Loucy (cell line): Measurements from ENCODE around the gene C1QTNF4.
A peak's percentile ranks its signal among the peaks of the same experiment; 100 is the strongest.

Experiments used
- H2AFZ ChIP-seq: fragments of 200-600 bp; sonication (generic); 2 replicates; pipeline ENCODE4 v1.6.0; 2016; ENCODE audit warnings: antibody characterized with exemption, mild to moderate bottlenecking, low read length, moderate library complexity
- H3F3A ChIP-seq: fragments of 200-600 bp; 2 replicates; pipeline ENCODE4 v1.6.0; 2016; ENCODE audit warnings: antibody characterized with exemption, low read depth, mild to moderate bottlenecking
- H3K27me3 ChIP-seq: fragments of 200-600 bp; sonication (generic); 2 replicates; pipeline ENCODE4 v1.6.1; 2014; ENCODE audit warnings: low read length, mild to moderate bottlenecking; ENCODE audit not compliant: insufficient read depth, poor library complexity, severe bottlenecking
- H3K36me3 ChIP-seq: fragments of 200-600 bp; sonication (generic); 2 replicates; pipeline ENCODE4 v1.6.1; 2016; ENCODE audit warnings: low read length; ENCODE audit not compliant: insufficient read depth
- H3K4me1 ChIP-seq: fragments of 200-600 bp; sonication (generic); 2 replicates; pipeline ENCODE4 v1.5.1; 2014; ENCODE audit warnings: low read length, mild to moderate bottlenecking; ENCODE audit not compliant: insufficient read depth, poor library complexity, severe bottlenecking
- H3K4me2 ChIP-seq: fragments of 200-600 bp; sonication (generic); 2 replicates; pipeline ENCODE4 v1.6.0; 2014; ENCODE audit warnings: antibody characterized with exemption, low read length, low read depth, mild to moderate bottlenecking; ENCODE audit not compliant: poor library complexity, severe bottlenecking
- H3K4me3 ChIP-seq: fragments of 200-600 bp; sonication (generic); 2 replicates; pipeline ENCODE4 v1.5.1; 2014; ENCODE audit warnings: low read length, mild to moderate bottlenecking, mixed read lengths; ENCODE audit not compliant: poor library complexity, severe bottlenecking
- H3K79me2 ChIP-seq: fragments of 200-600 bp; sonication (generic); 2 replicates; pipeline ENCODE4 v1.6.1; 2014; ENCODE audit warnings: low read length; ENCODE audit not compliant: insufficient read depth
- H3K9ac ChIP-seq: fragments of 200-600 bp; sonication (generic); 2 replicates; pipeline ENCODE4 v1.6.0; 2014; ENCODE audit warnings: mild to moderate bottlenecking, low read depth, low read length, moderate library complexity; ENCODE audit not compliant: poor library complexity, severe bottlenecking
- H3K9me2 ChIP-seq: fragments of 200-600 bp; sonication (generic); replicated peaks from 2 replicates; pipeline ENCODE4 v1.6.1; 2016; ENCODE audit warnings: low read depth, low read length, mixed read lengths
- H3K9me3 ChIP-seq: fragments of 200-600 bp; sonication (generic); 2 replicates; pipeline ENCODE4 v1.6.1; 2014; ENCODE audit warnings: mild to moderate bottlenecking, antibody characterized with exemption, low read length, low read depth; ENCODE audit not compliant: insufficient read depth
- H4K20me1 ChIP-seq: fragments of 200-600 bp; sonication (generic); 2 replicates; pipeline ENCODE4 v1.6.0; 2014; ENCODE audit warnings: antibody characterized with exemption, low read length, mild to moderate bottlenecking; ENCODE audit not compliant: insufficient read depth, poor library complexity, severe bottlenecking
- EZH2phosphoT487 ChIP-seq: fragments of 200-600 bp; IDR thresholded peaks from 2 replicates; pipeline ENCODE4 v1.6.1; 2018; ENCODE audit warnings: antibody characterized with exemption, mild to moderate bottlenecking, moderate library complexity, borderline replicate concordance
- TF ChIP-seq, protein P1 (sequence below): fragments of 200-600 bp; sonication (generic); conservative IDR thresholded peaks from 2 replicates; pipeline ENCODE4 v1.5.1; 2014; ENCODE audit warnings: mild to moderate bottlenecking, antibody characterized with exemption, low read length

The C1QTNF4 gene

DNA sequence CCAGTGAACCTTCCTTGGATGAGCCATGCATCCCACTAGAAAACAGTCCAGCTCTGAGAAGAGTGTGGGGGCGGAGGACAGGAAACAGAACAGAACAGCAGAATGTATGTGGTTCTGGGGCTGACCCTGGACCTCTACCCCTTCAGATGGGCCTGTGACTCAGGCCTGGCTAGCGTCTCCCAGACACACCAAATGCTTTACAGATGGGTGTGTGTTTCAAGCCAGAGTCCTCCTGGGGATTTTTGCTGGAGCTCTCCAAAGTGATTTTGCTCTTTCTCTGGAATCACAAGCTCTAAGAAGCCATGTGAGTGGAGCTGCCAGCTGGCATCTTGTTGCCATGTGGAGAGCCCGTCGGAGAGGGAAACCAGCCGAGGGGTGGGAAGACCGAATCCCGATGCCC is 13.2 kb upstream of the C1QTNF4 start:
- Histone ChIP-seq H3K4me1 (peaks cover 27% of the 10 kb centered on the region), H3K9ac (peak overlapping the region; percentile 54), H2AFZ (no peak overlapping the region), H3K9me2 (no peaks in the 10 kb centered on the region), H3K27me3 (no peaks in the 10 kb centered on the region), H4K20me1 (no peaks in the 10 kb centered on the region), H3K4me2 (peak overlapping the region; percentile 46), H3K9me3 (no peaks in the 10 kb centered on the region), H3K79me2 (no peaks in the 10 kb centered on the region), H3F3A (no peaks in the 10 kb centered on the region), H3K4me3 (peak overlapping the region; percentile 43), H3K36me3 (peaks cover 2% of the 10 kb centered on the region; the same call in 1 of the 2 replicates)
- TF ChIP-seq, protein P1, sequence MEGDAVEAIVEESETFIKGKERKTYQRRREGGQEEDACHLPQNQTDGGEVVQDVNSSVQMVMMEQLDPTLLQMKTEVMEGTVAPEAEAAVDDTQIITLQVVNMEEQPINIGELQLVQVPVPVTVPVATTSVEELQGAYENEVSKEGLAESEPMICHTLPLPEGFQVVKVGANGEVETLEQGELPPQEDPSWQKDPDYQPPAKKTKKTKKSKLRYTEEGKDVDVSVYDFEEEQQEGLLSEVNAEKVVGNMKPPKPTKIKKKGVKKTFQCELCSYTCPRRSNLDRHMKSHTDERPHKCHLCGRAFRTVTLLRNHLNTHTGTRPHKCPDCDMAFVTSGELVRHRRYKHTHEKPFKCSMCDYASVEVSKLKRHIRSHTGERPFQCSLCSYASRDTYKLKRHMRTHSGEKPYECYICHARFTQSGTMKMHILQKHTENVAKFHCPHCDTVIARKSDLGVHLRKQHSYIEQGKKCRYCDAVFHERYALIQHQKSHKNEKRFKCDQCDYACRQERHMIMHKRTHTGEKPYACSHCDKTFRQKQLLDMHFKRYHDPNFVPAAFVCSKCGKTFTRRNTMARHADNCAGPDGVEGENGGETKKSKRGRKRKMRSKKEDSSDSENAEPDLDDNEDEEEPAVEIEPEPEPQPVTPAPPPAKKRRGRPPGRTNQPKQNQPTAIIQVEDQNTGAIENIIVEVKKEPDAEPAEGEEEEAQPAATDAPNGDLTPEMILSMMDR, result no peak
- TF ChIP-seq EZH2phosphoT487, result no peak

DNA sequence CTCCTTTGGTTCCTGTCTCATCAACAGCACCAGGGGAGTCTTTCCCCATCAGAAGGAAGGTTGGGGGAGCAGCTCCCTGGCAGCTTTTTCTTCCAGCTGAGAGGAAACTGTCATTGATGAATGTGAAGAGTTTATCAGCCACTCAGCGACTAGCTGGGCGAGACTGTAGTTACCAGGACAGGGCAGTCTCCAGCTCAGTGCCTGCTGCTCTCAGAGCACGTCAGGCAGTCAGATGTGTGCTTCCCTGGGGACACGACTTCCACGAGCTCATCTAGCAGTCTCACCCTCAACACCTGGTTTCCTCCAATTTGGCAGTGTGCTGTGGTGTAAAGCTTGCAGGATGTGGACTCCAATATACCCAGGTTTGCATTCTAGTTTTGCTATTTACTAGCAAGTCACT is 12.5 kb upstream of the C1QTNF4 start:
- no peak overlapping the region for H2AFZ ChIP-seq
- peak overlapping the region; percentile 46 for H3K4me2 ChIP-seq
- no peaks in the 10 kb centered on the region for H3K27me3 ChIP-seq
- no peaks in the 10 kb centered on the region for H3K9me3 ChIP-seq
- H3K9me2 ChIP-seq, result no peaks in the 10 kb centered on the region
- H3K4me3 ChIP-seq, result peak overlapping the region; percentile 43
- H3K36me3 ChIP-seq, result peaks cover 2% of the 10 kb centered on the region; the same call in 1 of the 2 replicates
- H3K79me2 ChIP-seq, result no peaks in the 10 kb centered on the region
- no peak for TF ChIP-seq EZH2phosphoT487
- TF ChIP-seq, protein P1, result no peak
- no peaks in the 10 kb centered on the region for H3F3A ChIP-seq
- H4K20me1 ChIP-seq, result no peaks in the 10 kb centered on the region
- H3K9ac ChIP-seq, result peak overlapping the region; percentile 54
- peaks cover 27% of the 10 kb centered on the region for H3K4me1 ChIP-seq

- H3K4me2 ChIP-seq, result no peak overlapping the region
- H4K20me1 ChIP-seq, result no peaks in the 10 kb centered on the region
- no peak for TF ChIP-seq EZH2phosphoT487
- TF ChIP-seq, protein P1, result no peak
- no peak overlapping the region for H3K4me3 ChIP-seq
- no peak overlapping the region for H2AFZ ChIP-seq
- no peaks in the 10 kb centered on the region for H3K27me3 ChIP-seq
- H3K4me1 ChIP-seq, result peaks cover 25% of the 10 kb centered on the region
- H3K79me2 ChIP-seq, result no peaks in the 10 kb centered on the region
- no peaks in the 10 kb centered on the region for H3K9me2 ChIP-seq
- no peaks in the 10 kb centered on the region for H3F3A ChIP-seq
- no peaks in the 10 kb centered on the region for H3K9me3 ChIP-seq
- H3K9ac ChIP-seq, result peak overlapping the region; percentile 54
- no peaks in the 10 kb centered on the region; the same call in 1 of the 2 replicates for H3K36me3 ChIP-seq
These were observed 11.7 kb upstream of the C1QTNF4 start for GRCh38 chr11:47605921-47606320.
